Kidney (tissue), 14 donors: ENCODE results near the gene NETO1. TPM values are rescaled to one million over a fixed set of nuclear protein-coding genes. Genes with fewer than 3 reads are reported as not detected.
A peak's percentile ranks its signal among the peaks of the same experiment; 100 is the strongest.

Experiments
- DNase-seq, 5 donors: peaks; one replicate each; pipeline ENCODE4 v3.0.0-alpha.2; 2013 to 2020
- FAIRE-seq: peaks from 2 replicates; lab custom pipeline; 2012; peaks lifted over from hg19 to GRCh38; lab: Jason Lieb, UNC
- H3K27ac ChIP-seq, 2 donors: one replicate each; pipeline ENCODE4 v1.7.0; 2013; ENCODE audit warnings: low read depth in 2 of 2, low read length in 2 of 2, inconsistent platforms in 1 of 2
- H3K27me3 ChIP-seq: one replicate; pipeline ENCODE4 v1.7.1; 2013; ENCODE audit warnings: low read length, inconsistent platforms; ENCODE audit not compliant: control insufficient read depth, insufficient read depth
- H3K36me3 ChIP-seq, 3 donors: one replicate each; pipeline versions ENCODE4 v1.7.0 to v1.7.1; 2013; ENCODE audit warnings: low read length in 3 of 3, control low read depth in 1 of 3, inconsistent platforms in 1 of 3; ENCODE audit not compliant: insufficient read depth in 3 of 3, control insufficient read depth in 2 of 3
- H3K4me1 ChIP-seq, 3 donors: one replicate each; pipeline versions ENCODE4 v1.7.0 to v1.7.1; 2013; ENCODE audit warnings: low read length in 3 of 3, inconsistent platforms in 1 of 3, low read depth in 1 of 3; ENCODE audit not compliant: control insufficient read depth in 2 of 3, insufficient read depth in 2 of 3
- H3K4me3 ChIP-seq, 3 donors: one replicate each; pipeline versions ENCODE4 v1.7.0 to v1.8.1; 2013; ENCODE audit warnings: low read length in 3 of 3, control low read depth in 1 of 3, inconsistent platforms in 1 of 3
- H3K9ac ChIP-seq, 3 donors: one replicate each; pipeline versions ENCODE4 v1.7.0 to v1.7.1; 2013; ENCODE audit warnings: low read length in 3 of 3, control low read depth in 1 of 3, inconsistent platforms in 1 of 3
- H3K9me3 ChIP-seq, 3 donors: one replicate each; pipeline versions ENCODE4 v1.7.0 to v1.7.1; 2013; ENCODE audit warnings: low read length in 3 of 3, control low read depth in 1 of 3, inconsistent platforms in 1 of 3; ENCODE audit not compliant: control insufficient read depth in 2 of 3, insufficient read depth in 1 of 3
- CTCF ChIP-seq: IDR thresholded peaks from 3 replicates; pipeline ENCODE4 v1.5.1; 2012; ENCODE audit warnings: mild to moderate bottlenecking, moderate library complexity, borderline replicate concordance; ENCODE audit not compliant: insufficient read depth; ENCODE audit errors: extremely low read depth
- intact Hi-C: fragments of 100-400 bp; cut with DNase I; formaldehyde crosslinking; loops from one replicate; pipeline ENCODE4 v1.11.1; 2022
- polyA plus RNA-seq: library from polyadenylated mRNA; stranded (reverse); fragments of 350-450 nt; fragmentation: Illumina TruSeq; extraction: RNeasy Lipid Tissue Mini Kit (QIAGEN cat#74804); gene quantifications from one replicate; pipeline ENCODE4 v1.2.3, GENCODE V29; 2014; ENCODE audit warnings: low read depth, low replicate concordance; ENCODE audit not compliant: insufficient read depth
- total RNA-seq: library from RNA; stranded (reverse); fragmentation: NEBNext Ultra II Directional; extraction: Animal tissue kit (Norgen Biotek cat#: 25700); gene quantifications from one replicate; pipeline ENCODE4 v1.2.1, GENCODE V29; 2021
- donor health status: control.
- donor health status: control.
- donor health status: control.
- donor health status: control.
- donor health status: control.
- donor health status: DM: yes; HTN: yes; CAD: no.
- donor health status: Normal renal cell carcinoma (clear cell type).

Gene NETO1
- total and polyA plus RNA-seq, 2 donors from 2014 or later = 1.6 TPM; not detected in 1

DNA sequence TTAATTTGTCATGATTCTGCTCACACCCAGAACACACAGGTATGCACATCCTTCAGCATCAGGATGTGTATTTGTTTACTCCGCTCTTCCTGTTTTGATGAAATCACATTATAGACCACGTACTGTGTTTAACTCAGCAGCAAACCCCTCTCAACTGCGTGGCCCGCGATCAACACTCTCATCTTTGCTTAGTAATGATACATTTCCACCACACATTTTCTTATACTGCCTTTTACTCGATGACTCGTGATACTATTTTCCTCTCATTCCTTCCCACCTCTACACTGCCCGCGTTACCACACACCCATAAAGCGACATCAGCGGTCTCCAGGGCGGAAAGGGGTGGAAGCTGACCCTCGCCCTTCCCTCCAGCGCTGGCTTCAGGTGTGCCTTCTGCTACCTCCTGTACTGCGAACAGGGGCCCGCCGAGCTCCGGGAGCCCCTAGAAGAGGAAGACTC, 1.3 kb downstream of the NETO1 start:
- FAIRE-seq = no peak
- H3K27ac ChIP-seq = no peak overlapping the region
- H3K27me3 ChIP-seq = peaks cover 16% of the 10 kb centered on the region
- H3K4me1 ChIP-seq = no peaks in the 10 kb centered on the region
- H3K9me3 ChIP-seq = no peaks in the 10 kb centered on the region
- H3K36me3 ChIP-seq = no peaks in the 10 kb centered on the region
- no peak overlapping the region for H3K4me3 ChIP-seq
- intact Hi-C loops = no loop called here
- H3K9ac ChIP-seq = no peak overlapping the region
- no peak for TF ChIP-seq CTCF
- peak in 1 of 5 donors; percentile 4 for DNase-seq

GRCh38 chr18:72863754-72864153, 4.0 kb downstream of the NETO1 start:
- no peaks in the 10 kb centered on the region for H3K9me3 ChIP-seq
- H3K4me1 ChIP-seq = no peaks in the 10 kb centered on the region
- FAIRE-seq = no peak
- peaks cover 10% of the 10 kb centered on the region for H3K27me3 ChIP-seq
- H3K27ac ChIP-seq = no peak overlapping the region
- no peak overlapping the region for H3K4me3 ChIP-seq
- TF ChIP-seq CTCF = no peak
- no peak for DNase-seq
- H3K36me3 ChIP-seq = no peaks in the 10 kb centered on the region
- intact Hi-C loops = no loop called here
- no peak overlapping the region for H3K9ac ChIP-seq

DNA sequence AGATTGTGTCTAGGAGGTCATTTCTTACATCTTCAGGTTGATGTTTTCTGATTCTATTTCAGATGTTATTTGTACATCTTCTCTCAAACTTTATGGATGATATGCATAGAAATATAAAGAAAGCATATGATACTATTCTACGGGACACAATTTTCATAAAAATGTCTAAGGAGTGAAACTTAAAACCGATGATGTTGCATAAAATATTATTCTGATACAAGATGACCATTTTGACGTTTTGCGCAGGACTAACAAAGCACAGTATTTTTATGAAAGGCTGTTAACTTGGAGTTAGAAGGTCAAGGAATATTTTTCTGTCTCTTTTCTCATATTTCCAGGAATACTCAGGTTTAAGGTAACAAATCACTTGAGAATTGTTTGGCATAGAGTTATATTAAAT, 8.7 kb downstream of the NETO1 start:
- no peak for TF ChIP-seq CTCF
- FAIRE-seq (no peak), DNase-seq (no peak)
- no peaks in the 10 kb centered on the region for H3K9me3 ChIP-seq
- H3K27ac ChIP-seq = no peak overlapping the region
- H3K9ac ChIP-seq = no peak overlapping the region
- H3K4me1 ChIP-seq = no peaks in the 10 kb centered on the region
- intact Hi-C loops = no loop called here
- no peaks in the 10 kb centered on the region for H3K27me3 ChIP-seq
- H3K36me3 ChIP-seq = no peaks in the 10 kb centered on the region
- H3K4me3 ChIP-seq = no peak overlapping the region

DNA sequence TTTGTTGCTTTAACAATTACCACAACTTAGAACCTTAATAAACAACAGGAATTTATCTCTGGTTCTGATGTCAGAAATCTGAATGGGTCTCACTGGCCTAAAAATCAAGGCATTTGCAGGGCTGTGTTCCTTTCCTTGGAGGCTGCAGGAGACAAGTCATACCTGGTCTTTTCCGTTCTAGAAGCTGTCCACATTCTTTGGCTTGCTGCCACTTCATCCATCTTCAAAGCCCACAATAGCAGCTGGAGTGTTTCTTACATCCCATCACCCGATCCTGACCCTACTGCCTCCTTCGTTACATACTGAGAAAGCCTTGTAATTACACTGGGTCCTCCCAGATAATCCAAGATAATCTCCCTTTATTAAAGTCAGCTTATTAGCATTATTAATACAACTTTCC, 18.1 kb downstream of the NETO1 start:
- no peak for TF ChIP-seq CTCF
- Histone ChIP-seq H3K4me1 (no peaks in the 10 kb centered on the region), H3K9ac (no peak overlapping the region), H3K9me3 (no peaks in the 10 kb centered on the region), H3K27ac (no peak overlapping the region), H3K36me3 (no peaks in the 10 kb centered on the region), H3K27me3 (no peaks in the 10 kb centered on the region), H3K4me3 (no peak overlapping the region)
- DNase-seq (no peak), FAIRE-seq (no peak)
- intact Hi-C loops = no loop called here
